ENCODE measurements around the gene MEGF11. TPM values are rescaled to one million over a fixed set of nuclear protein-coding genes. Genes with fewer than 3 reads are reported as not detected.

MEGF11 gene
- total RNA-seq, 6 experiments from 2014 or later: not detected

DNA sequence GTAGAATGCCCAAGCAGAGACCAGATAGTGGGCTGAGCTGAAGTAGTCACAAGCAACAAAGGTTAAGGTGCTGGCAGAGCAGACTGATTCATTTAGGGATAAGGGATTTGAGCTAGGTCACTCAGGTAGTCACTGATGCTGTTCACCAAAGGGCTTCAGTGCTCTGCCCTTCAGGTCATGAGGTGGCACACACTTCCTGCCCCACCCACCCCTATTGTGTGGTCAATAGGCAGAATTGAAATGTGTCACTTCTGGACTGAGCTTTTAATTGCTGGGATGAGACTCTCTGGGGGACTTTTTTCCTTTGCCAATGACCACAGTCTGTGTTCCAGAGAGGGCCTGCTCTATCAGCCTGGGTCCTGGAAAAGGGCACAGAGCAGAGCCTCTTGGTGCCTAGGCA is 37.0 kb upstream of the MEGF11 start:
- TF ChIP-seq, protein P1, sequence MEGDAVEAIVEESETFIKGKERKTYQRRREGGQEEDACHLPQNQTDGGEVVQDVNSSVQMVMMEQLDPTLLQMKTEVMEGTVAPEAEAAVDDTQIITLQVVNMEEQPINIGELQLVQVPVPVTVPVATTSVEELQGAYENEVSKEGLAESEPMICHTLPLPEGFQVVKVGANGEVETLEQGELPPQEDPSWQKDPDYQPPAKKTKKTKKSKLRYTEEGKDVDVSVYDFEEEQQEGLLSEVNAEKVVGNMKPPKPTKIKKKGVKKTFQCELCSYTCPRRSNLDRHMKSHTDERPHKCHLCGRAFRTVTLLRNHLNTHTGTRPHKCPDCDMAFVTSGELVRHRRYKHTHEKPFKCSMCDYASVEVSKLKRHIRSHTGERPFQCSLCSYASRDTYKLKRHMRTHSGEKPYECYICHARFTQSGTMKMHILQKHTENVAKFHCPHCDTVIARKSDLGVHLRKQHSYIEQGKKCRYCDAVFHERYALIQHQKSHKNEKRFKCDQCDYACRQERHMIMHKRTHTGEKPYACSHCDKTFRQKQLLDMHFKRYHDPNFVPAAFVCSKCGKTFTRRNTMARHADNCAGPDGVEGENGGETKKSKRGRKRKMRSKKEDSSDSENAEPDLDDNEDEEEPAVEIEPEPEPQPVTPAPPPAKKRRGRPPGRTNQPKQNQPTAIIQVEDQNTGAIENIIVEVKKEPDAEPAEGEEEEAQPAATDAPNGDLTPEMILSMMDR (IDR thresholded peaks at IDR 0.05): no peak
- H3K4me3 Mint-ChIP-seq: no peak overlapping the region
- no peak overlapping the region for H3K27ac Mint-ChIP-seq
- no peaks in the 10 kb centered on the region for H3K9me3 Mint-ChIP-seq
- no peaks in the 10 kb centered on the region for H3K27me3 Mint-ChIP-seq (ENCODE audit: insufficient read depth)
- H3K4me1 Mint-ChIP-seq (ENCODE audit: low read depth): peaks cover 39% of the 10 kb centered on the region
- no peak for DNase-seq
- no peaks in the 10 kb centered on the region for H3K36me3 Mint-ChIP-seq (ENCODE audit: low read depth)

DNA sequence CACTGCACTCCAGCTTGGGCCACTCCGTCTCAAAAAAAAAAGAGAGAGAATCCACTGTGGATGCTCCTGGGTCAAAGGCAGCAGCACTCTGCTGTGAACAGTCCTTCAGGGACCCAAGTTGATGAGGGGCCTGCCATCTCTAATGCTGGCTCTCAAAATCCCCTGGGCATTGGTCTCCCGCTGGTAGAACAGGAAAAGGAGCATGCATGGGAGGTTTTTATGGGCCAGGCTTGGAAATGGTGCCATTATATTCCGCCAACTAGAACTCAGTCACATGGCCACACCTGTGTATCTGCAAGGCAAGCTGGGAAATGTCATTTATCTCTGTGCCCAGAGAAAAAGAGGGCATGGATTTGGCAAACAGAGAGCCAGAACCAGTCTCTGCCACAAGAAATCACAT is 36.5 kb upstream of the MEGF11 start:
- no peak overlapping the region for H3K4me3 Mint-ChIP-seq
- TF ChIP-seq, protein P1 (IDR thresholded peaks at IDR 0.05): no peak
- H3K27ac Mint-ChIP-seq: no peak overlapping the region
- H3K4me1 Mint-ChIP-seq (ENCODE audit: low read depth): peaks cover 34% of the 10 kb centered on the region
- H3K27me3 Mint-ChIP-seq (ENCODE audit: insufficient read depth): no peaks in the 10 kb centered on the region
- H3K36me3 Mint-ChIP-seq (ENCODE audit: low read depth): no peaks in the 10 kb centered on the region
- DNase-seq: no peak
- H3K9me3 Mint-ChIP-seq: no peaks in the 10 kb centered on the region

DNA sequence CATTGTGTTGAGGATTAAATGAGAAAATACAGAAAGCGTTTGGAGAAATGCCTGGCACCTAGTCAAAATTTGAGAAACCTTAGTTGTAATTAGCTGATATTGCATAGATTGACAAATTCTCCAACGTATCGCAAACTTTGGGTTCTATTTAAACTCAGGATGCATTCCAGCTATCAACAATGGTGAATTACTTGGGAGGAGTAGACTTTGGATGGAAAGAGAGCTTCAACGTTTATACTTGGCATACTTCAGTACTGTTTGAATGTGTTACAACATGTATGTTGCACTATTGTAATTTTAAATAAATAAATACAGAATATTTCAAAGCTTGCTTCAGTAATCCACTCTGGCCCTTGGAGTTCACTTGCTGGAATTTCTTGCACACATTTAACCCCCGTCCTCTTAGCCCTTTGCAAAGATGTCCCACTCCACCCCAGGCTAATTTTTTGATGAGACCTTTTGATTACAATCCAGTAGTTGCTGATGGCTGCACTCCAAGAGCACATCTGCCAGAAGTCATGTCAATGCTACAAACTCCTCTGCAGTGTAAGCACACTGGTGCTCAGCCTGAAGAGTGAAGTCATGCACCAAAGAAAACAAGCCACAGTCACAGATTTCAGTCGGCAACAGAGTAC is 35.1 kb upstream of the MEGF11 start:
- TF ChIP-seq, protein P1 (IDR thresholded peaks at IDR 0.05): no peak

DNA sequence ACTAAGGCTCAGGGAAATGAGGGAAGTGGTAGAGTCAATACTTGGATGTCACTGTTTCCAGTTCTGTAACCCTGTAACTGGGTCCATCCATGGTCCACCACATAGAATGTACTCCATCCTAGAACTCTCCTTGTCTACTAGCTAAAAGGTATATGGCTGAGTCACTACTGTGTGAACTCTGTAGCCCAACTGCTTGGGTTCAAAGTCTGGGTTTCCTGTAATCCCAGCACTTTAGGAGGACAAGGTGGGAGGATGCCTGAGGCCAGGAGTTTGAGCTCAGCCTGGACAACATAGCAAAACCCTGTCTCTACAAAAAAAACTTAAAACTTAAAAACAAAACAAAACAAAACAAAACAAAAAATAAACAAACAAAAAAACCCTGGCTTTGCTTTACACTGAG is 34.5 kb upstream of the MEGF11 start:
- no peak overlapping the region for H3K27ac Mint-ChIP-seq
- no peak overlapping the region for H3K4me3 Mint-ChIP-seq
- TF ChIP-seq, protein P1 (IDR thresholded peaks at IDR 0.05): no peak
- DNase-seq: no peak
- no peaks in the 10 kb centered on the region for H3K9me3 Mint-ChIP-seq
- no peaks in the 10 kb centered on the region for H3K36me3 Mint-ChIP-seq (ENCODE audit: low read depth)
- peaks cover 23% of the 10 kb centered on the region for H3K4me1 Mint-ChIP-seq (ENCODE audit: low read depth)
- peaks cover 5% of the 10 kb centered on the region; the same call in 1 of the 2 replicates for H3K27me3 Mint-ChIP-seq (ENCODE audit: insufficient read depth)

More for the DNA sequence above, 35.1 kb upstream of the MEGF11 start:
- peaks cover 5% of the 10 kb centered on the region; the same call in 1 of the 2 replicates for H3K27me3 Mint-ChIP-seq (ENCODE audit: insufficient read depth)
- no peak overlapping the region for H3K4me3 Mint-ChIP-seq
- H3K36me3 Mint-ChIP-seq (ENCODE audit: low read depth): no peaks in the 10 kb centered on the region
- no peak for DNase-seq
- no peaks in the 10 kb centered on the region for H3K9me3 Mint-ChIP-seq
- peaks cover 23% of the 10 kb centered on the region for H3K4me1 Mint-ChIP-seq (ENCODE audit: low read depth)
- H3K27ac Mint-ChIP-seq: no peak overlapping the region

DNA sequence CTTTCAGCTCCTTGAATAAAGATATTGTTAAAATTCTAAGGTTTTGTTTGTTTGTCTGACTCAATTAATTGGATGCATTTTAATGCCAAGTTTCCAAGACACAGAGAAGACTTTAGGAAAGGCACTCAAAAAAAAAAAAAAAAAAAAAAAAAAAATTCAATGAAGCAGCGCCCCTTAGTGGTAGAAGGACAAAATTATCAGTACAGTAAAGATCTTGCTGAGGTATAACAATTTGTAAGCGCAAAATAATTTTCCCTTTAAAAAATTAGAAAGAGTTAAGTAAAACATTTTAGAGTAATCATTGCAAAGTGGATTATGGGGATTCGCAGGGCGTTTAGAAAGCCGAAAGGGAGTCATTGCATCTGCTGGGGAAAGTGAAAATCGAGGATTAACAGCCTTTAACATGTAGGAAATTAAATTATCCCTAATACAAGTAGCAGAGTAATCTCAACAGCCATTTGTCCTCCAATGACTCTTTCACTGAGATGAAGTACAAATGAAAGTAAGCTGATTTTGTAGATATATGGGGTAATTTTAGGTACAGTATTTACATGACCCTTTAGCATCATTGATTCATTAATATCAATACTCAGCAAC is 34.0 kb upstream of the MEGF11 start:
- no peaks in the 10 kb centered on the region for H3K9me3 Mint-ChIP-seq
- H3K4me1 Mint-ChIP-seq (ENCODE audit: low read depth): peaks cover 20% of the 10 kb centered on the region
- H3K27me3 Mint-ChIP-seq (ENCODE audit: insufficient read depth): peaks cover 5% of the 10 kb centered on the region; the same call in 1 of the 2 replicates
- TF ChIP-seq, protein P1 (IDR thresholded peaks at IDR 0.05): peak; percentile 89
- no peak for DNase-seq
- no peak overlapping the region for H3K4me3 Mint-ChIP-seq
- H3K27ac Mint-ChIP-seq: no peak overlapping the region
- H3K36me3 Mint-ChIP-seq (ENCODE audit: low read depth): no peaks in the 10 kb centered on the region

Measured in HFFc6 (cell line).